Measurements from ENCODE around the gene TUBA4B.

- TF ChIP-seq PPARA (CRISPR knock-in tag; IDR thresholded peaks at IDR 0.05; ENCODE audit: borderline replicate concordance) (no peak), ZFP3 (CRISPR knock-in tag; IDR thresholded peaks at IDR 0.05) (no peak), ZC3H10 (CRISPR knock-in tag; IDR thresholded peaks at IDR 0.05) (no peak), ZNF565 (CRISPR knock-in tag; conservative IDR thresholded peaks at IDR 0.05; ENCODE audit: low read depth) (no peak), ZNF8 (CRISPR knock-in tag; IDR thresholded peaks at IDR 0.05) (no peak)
Observed at GRCh38 chr2:219204425-219205164, 48.4 kb upstream of the TUBA4B start.
